ENCODE data around the gene LRRC7. TPM values are rescaled to one million over a fixed set of nuclear protein-coding genes. Genes with fewer than 3 reads are reported as not detected.

The LRRC7 gene
- total RNA-seq, 1 donor from 2014 or later = not detected

GRCh38 chr1:69645477-69645876, 77.8 kb downstream of the LRRC7 start:
- POLR2A ChIA-PET = no interaction called here
- TF ChIP-seq CTCF (IDR thresholded peaks at IDR 0.05) = no peak
- Mint-ChIP-seq H3K9me3 (no peaks in the 10 kb centered on the region), H3K4me1 (no peaks in the 10 kb centered on the region), H3K27me3 (no peaks in the 10 kb centered on the region), H3K4me3 (no peak overlapping the region), H3K36me3 (ENCODE audit: low read depth) (no peaks in the 10 kb centered on the region), H3K27ac (no peak overlapping the region)
- ATAC-seq (ENCODE audit: low read depth) = no peak
- DNase-seq = no peak
- CTCF ChIA-PET = no interaction called here
- intact Hi-C loops (cut with micrococcal nuclease) = no loop called here

- H3K27ac Mint-ChIP-seq = no peak overlapping the region
- H3K9me3 Mint-ChIP-seq = no peaks in the 10 kb centered on the region
- H3K4me1 Mint-ChIP-seq = no peaks in the 10 kb centered on the region
- intact Hi-C loops (cut with micrococcal nuclease) = no loop called here
- no peak overlapping the region for H3K4me3 Mint-ChIP-seq
- DNase-seq = no peak
- ChIA-PET CTCF (no interaction called here), POLR2A (no interaction called here)
- TF ChIP-seq CTCF (IDR thresholded peaks at IDR 0.05) = no peak
- ATAC-seq (ENCODE audit: low read depth) = no peak
- H3K36me3 Mint-ChIP-seq (ENCODE audit: low read depth) = no peaks in the 10 kb centered on the region
- no peaks in the 10 kb centered on the region for H3K27me3 Mint-ChIP-seq
Observed at GRCh38 chr1:69648486-69648885, 80.8 kb downstream of the LRRC7 start.

GRCh38 chr1:69649383-69649990, 81.8 kb downstream of the LRRC7 start:
- no peaks in the 10 kb centered on the region for H3K27me3 Mint-ChIP-seq
- TF ChIP-seq CTCF (IDR thresholded peaks at IDR 0.05) = no peak
- no peak for DNase-seq
- H3K36me3 Mint-ChIP-seq (ENCODE audit: low read depth) = no peaks in the 10 kb centered on the region
- no peak overlapping the region for H3K27ac Mint-ChIP-seq
- CTCF ChIA-PET = no interaction called here
- no peaks in the 10 kb centered on the region for H3K9me3 Mint-ChIP-seq
- no peak for ATAC-seq (ENCODE audit: low read depth)
- no peaks in the 10 kb centered on the region for H3K4me1 Mint-ChIP-seq
- intact Hi-C loops (cut with micrococcal nuclease) = no loop called here
- POLR2A ChIA-PET = no interaction called here
- no peak overlapping the region for H3K4me3 Mint-ChIP-seq

GRCh38 chr1:69650779-69651178, 83.1 kb downstream of the LRRC7 start:
- ATAC-seq (ENCODE audit: low read depth) (no peak), DNase-seq (no peak)
- no peak overlapping the region for H3K27ac Mint-ChIP-seq
- CTCF ChIA-PET = no interaction called here
- intact Hi-C loops (cut with micrococcal nuclease) = no loop called here
- H3K9me3 Mint-ChIP-seq = no peaks in the 10 kb centered on the region
- POLR2A ChIA-PET = no interaction called here
- H3K4me3 Mint-ChIP-seq = no peak overlapping the region
- H3K36me3 Mint-ChIP-seq (ENCODE audit: low read depth) = no peaks in the 10 kb centered on the region
- H3K4me1 Mint-ChIP-seq = no peaks in the 10 kb centered on the region
- no peaks in the 10 kb centered on the region for H3K27me3 Mint-ChIP-seq
- no peak for TF ChIP-seq CTCF (IDR thresholded peaks at IDR 0.05)

GRCh38 chr1:69651656-69652055, 83.9 kb downstream of the LRRC7 start:
- POLR2A ChIA-PET = no interaction called here
- no peak for DNase-seq
- no peaks in the 10 kb centered on the region for H3K4me1 Mint-ChIP-seq
- CTCF ChIA-PET = no interaction called here
- H3K9me3 Mint-ChIP-seq = no peaks in the 10 kb centered on the region
- H3K4me3 Mint-ChIP-seq = no peak overlapping the region
- H3K27me3 Mint-ChIP-seq = no peaks in the 10 kb centered on the region
- no peak for TF ChIP-seq CTCF (IDR thresholded peaks at IDR 0.05)
- no peaks in the 10 kb centered on the region for H3K36me3 Mint-ChIP-seq (ENCODE audit: low read depth)
- no peak for ATAC-seq (ENCODE audit: low read depth)
- intact Hi-C loops (cut with micrococcal nuclease) = no loop called here
- H3K27ac Mint-ChIP-seq = no peak overlapping the region
